ENCODE results near the gene SRXN1.

- TF ChIP-seq POLR2A (IDR thresholded peaks at IDR 0.05) (no peak), CTCF (IDR thresholded peaks at IDR 0.05) (no peak)
These were observed 36.9 kb upstream of the SRXN1 start for GRCh38 chr20:689947-690346.
